ENCODE measurements around the gene GRIK1. TPM values are rescaled to one million over a fixed set of nuclear protein-coding genes. Genes with fewer than 3 reads are reported as not detected.

Gene GRIK1
- total RNA-seq, 4 donors from 2014 or later = not detected

DNA sequence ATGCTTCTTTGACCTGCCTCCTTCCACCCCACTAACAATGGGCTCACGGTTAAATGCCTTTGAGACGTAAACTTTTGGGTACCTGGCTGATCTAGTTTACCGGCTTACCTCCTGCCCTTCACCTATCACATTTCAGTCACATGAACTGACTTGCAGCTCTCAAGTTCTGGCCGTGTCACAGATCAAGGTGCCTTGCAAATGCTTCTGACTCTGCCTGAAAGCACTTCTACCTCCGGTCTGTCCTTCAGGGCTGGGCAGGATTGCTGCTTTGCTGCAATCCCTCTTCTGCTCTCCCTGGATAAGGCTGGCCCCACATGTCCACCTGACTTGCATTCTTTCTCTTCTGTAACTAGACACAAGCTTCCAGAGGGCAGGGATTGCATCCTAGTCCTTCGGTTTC is 69.0 kb downstream of the GRIK1 start:
- H3K27me3 ChIP-seq = no peaks in the 10 kb centered on the region
- no peaks in the 10 kb centered on the region for H3K9me3 ChIP-seq
- no peak for DNase-seq
- WGBS, 2 donors (ENCODE audit: low coverage in 1 of 2) = 73 to 74% methylated on average over 4 to 6 of the region's 6 CpGs
- no peak overlapping the region for H3K27ac ChIP-seq
- intact Hi-C loops (cut with DNase I; ENCODE audit: low total_unique reads) (no loop called here), in situ Hi-C loops (cut with MboI; ENCODE audit: low pct_ligation_motif_present in 1 of 4, low pct_unique_long_range_greater_than_20kb in 1 of 4, low sequenced_read_pairs in 3 of 4) (no loop called here)
- H3K4me1 ChIP-seq = no peaks in the 10 kb centered on the region
- no peak overlapping the region for H3K4me3 ChIP-seq
- H3K36me3 ChIP-seq = no peaks in the 10 kb centered on the region
- no peak for TF ChIP-seq EP300 (IDR thresholded peaks at IDR 0.05; ENCODE audit: low read depth)
- TF ChIP-seq POLR2A (IDR thresholded peaks at IDR 0.05) = no peak
- TF ChIP-seq, protein P1, sequence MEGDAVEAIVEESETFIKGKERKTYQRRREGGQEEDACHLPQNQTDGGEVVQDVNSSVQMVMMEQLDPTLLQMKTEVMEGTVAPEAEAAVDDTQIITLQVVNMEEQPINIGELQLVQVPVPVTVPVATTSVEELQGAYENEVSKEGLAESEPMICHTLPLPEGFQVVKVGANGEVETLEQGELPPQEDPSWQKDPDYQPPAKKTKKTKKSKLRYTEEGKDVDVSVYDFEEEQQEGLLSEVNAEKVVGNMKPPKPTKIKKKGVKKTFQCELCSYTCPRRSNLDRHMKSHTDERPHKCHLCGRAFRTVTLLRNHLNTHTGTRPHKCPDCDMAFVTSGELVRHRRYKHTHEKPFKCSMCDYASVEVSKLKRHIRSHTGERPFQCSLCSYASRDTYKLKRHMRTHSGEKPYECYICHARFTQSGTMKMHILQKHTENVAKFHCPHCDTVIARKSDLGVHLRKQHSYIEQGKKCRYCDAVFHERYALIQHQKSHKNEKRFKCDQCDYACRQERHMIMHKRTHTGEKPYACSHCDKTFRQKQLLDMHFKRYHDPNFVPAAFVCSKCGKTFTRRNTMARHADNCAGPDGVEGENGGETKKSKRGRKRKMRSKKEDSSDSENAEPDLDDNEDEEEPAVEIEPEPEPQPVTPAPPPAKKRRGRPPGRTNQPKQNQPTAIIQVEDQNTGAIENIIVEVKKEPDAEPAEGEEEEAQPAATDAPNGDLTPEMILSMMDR (IDR thresholded peaks at IDR 0.05) = no peak
- TF ChIP-seq POLR2AphosphoS5 (IDR thresholded peaks at IDR 0.05) = no peak

DNA sequence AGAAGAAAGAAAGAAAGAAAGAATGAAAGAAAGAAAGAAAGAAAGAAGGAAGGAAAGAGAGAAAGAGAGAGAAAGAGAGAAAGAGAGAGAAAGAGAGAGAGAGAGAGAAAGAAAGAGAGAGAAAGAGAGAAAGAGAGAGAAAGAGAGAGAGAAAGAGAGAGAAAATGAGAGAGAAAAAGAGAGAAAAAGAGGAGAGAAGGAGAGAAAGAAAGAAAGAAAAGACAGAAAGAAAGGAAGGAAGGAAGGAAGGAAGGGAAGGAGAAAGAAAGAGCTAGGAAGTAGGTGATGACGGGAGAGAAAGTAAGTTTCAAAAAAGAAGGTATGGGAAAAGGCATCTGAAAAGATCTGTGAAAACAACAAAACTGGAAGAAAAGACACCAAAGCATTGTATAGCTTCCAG is 72.0 kb downstream of the GRIK1 start:
- TF ChIP-seq, protein P1 (IDR thresholded peaks at IDR 0.05) = no peak
- TF ChIP-seq POLR2AphosphoS5 (IDR thresholded peaks at IDR 0.05) (no peak), EP300 (IDR thresholded peaks at IDR 0.05; ENCODE audit: low read depth) (no peak), POLR2A (IDR thresholded peaks at IDR 0.05) (no peak)
- no peak overlapping the region for H3K27ac ChIP-seq
- H3K9me3 ChIP-seq = no peaks in the 10 kb centered on the region
- H3K27me3 ChIP-seq = peaks cover 11% of the 10 kb centered on the region
- intact Hi-C loops (cut with DNase I; ENCODE audit: low total_unique reads) = no loop called here
- DNase-seq = no peak
- H3K4me3 ChIP-seq = no peak overlapping the region
- 81 to 100% methylated on average over 1 of the region's 1 CpG for WGBS, 2 donors (ENCODE audit: low coverage in 1 of 2)
- H3K4me1 ChIP-seq = no peaks in the 10 kb centered on the region
- H3K36me3 ChIP-seq = no peaks in the 10 kb centered on the region
- in situ Hi-C loops (cut with MboI; ENCODE audit: low pct_ligation_motif_present in 1 of 4, low pct_unique_long_range_greater_than_20kb in 1 of 4, low sequenced_read_pairs in 3 of 4) = no loop called here

GRCh38 chr21:29860346-29860745 is 79.5 kb downstream of the GRIK1 start:
- Histone ChIP-seq H3K27me3 (peaks cover 11% of the 10 kb centered on the region), H3K27ac (no peak overlapping the region), H3K9me3 (no peaks in the 10 kb centered on the region), H3K36me3 (no peaks in the 10 kb centered on the region), H3K4me3 (no peak overlapping the region), H3K4me1 (no peaks in the 10 kb centered on the region)
- WGBS, 2 donors (ENCODE audit: low coverage in 1 of 2) = 31 to 65% methylated on average over 2 of the region's 2 CpGs
- in situ Hi-C loops (cut with MboI; ENCODE audit: low pct_ligation_motif_present in 1 of 4, low pct_unique_long_range_greater_than_20kb in 1 of 4, low sequenced_read_pairs in 3 of 4) = no loop called here
- TF ChIP-seq, protein P1 (IDR thresholded peaks at IDR 0.05) = no peak
- TF ChIP-seq EP300 (IDR thresholded peaks at IDR 0.05; ENCODE audit: low read depth) (no peak), POLR2AphosphoS5 (IDR thresholded peaks at IDR 0.05) (no peak), POLR2A (IDR thresholded peaks at IDR 0.05) (no peak)
- intact Hi-C loops (cut with DNase I; ENCODE audit: low total_unique reads) = no loop called here
- no peak for DNase-seq

DNA sequence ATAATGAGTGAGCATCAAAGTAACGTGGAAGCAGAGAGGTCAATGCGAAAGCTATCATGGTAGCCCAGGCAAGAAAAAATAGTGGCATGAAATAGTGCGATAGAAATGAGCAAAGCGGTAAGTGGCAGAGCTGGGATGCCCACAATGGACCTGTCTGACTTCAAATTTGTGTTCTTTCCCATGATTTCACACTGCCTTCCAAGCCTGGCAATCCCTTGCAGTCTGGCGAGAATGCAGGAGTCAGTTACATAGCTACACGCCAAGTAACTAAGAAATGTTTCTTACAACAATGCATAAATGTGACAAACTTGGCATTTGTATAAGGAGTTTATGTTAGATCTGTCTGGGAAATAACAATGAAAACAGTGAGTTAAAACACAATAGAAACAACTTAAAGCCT is 82.6 kb downstream of the GRIK1 start:
- in situ Hi-C loops (cut with MboI; ENCODE audit: low pct_ligation_motif_present in 1 of 4, low pct_unique_long_range_greater_than_20kb in 1 of 4, low sequenced_read_pairs in 3 of 4) = no loop called here
- Histone ChIP-seq H3K36me3 (no peaks in the 10 kb centered on the region), H3K27me3 (no peaks in the 10 kb centered on the region), H3K4me3 (no peak overlapping the region), H3K27ac (no peak overlapping the region), H3K4me1 (no peaks in the 10 kb centered on the region), H3K9me3 (no peaks in the 10 kb centered on the region)
- 58 to 78% methylated on average over 6 of the region's 6 CpGs for WGBS, 2 donors (ENCODE audit: low coverage in 1 of 2)
- no peak for DNase-seq
- intact Hi-C loops (cut with DNase I; ENCODE audit: low total_unique reads) = no loop called here
- no peak for TF ChIP-seq POLR2AphosphoS5 (IDR thresholded peaks at IDR 0.05)
- TF ChIP-seq EP300 (IDR thresholded peaks at IDR 0.05; ENCODE audit: low read depth) = no peak
- TF ChIP-seq, protein P1 (IDR thresholded peaks at IDR 0.05) = no peak
- TF ChIP-seq POLR2A (IDR thresholded peaks at IDR 0.05) = no peak
